Measurements from ENCODE around the gene RIMS4. TPM values are rescaled to one million over a fixed set of nuclear protein-coding genes. Genes with fewer than 3 reads are reported as not detected.

Gene RIMS4
- total RNA-seq, 1 donor from 2014 or later: not detected

DNA sequence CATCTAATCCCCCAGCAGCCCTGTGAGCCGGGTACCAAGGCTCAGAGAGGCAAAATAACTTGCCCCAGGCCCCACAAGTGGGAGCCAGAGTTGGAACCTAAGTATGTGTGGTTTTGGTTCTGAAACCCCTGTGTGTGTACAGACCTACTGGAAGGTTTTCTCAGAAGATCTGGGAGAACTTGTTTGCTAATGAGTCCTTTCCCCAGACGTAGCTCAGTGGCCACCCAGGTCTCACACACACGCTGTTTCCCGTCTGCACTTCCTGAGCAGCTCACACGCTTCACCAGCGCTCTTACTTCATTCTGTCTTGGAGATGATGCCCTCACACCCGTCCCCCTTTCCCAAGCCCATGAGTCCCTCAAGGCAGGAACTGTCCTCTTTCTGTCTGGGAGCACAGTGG, 87.0 kb downstream of the RIMS4 start:
- Mint-ChIP-seq H3K4me1 (no peaks in the 10 kb centered on the region), H3K9me3 (no peaks in the 10 kb centered on the region), H3K4me3 (no peak overlapping the region), H3K27ac (no peak overlapping the region), H3K27me3 (no peaks in the 10 kb centered on the region), H3K36me3 (ENCODE audit: low read depth) (no peaks in the 10 kb centered on the region)
- ChIA-PET POLR2A (no interaction called here), CTCF (no interaction called here)
- no peak for DNase-seq
- no peak for ATAC-seq (ENCODE audit: low read depth)
- intact Hi-C loops (cut with micrococcal nuclease): no loop called here
- TF ChIP-seq CTCF (IDR thresholded peaks at IDR 0.05): no peak

DNA sequence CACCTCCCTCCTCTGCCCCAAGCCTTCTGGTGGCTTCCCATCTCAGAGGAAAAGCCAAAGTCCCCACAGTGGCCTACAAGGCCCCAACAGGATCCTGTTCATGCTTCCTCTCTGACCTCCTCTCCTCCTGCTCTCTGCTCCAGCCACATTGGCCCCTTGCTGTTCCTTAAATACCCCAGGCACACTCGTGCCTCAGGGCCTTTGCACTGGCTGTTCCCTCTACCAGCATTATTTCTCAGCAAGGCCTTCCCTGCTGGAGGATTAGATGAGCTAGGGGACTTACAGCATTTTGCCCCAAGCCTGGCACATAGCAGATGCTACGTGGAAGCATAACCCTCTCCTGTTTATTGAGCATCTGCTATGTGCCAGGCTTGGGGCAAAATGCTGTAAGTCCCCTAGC, 87.4 kb downstream of the RIMS4 start:
- H3K4me1 Mint-ChIP-seq: no peaks in the 10 kb centered on the region
- no peak overlapping the region for H3K27ac Mint-ChIP-seq
- ChIA-PET POLR2A (no interaction called here), CTCF (no interaction called here)
- ATAC-seq (ENCODE audit: low read depth) (no peak), DNase-seq (no peak)
- H3K9me3 Mint-ChIP-seq: no peaks in the 10 kb centered on the region
- TF ChIP-seq CTCF (IDR thresholded peaks at IDR 0.05): no peak
- no peaks in the 10 kb centered on the region for H3K27me3 Mint-ChIP-seq
- no peak overlapping the region for H3K4me3 Mint-ChIP-seq
- H3K36me3 Mint-ChIP-seq (ENCODE audit: low read depth): no peaks in the 10 kb centered on the region
- intact Hi-C loops (cut with micrococcal nuclease): no loop called here

DNA sequence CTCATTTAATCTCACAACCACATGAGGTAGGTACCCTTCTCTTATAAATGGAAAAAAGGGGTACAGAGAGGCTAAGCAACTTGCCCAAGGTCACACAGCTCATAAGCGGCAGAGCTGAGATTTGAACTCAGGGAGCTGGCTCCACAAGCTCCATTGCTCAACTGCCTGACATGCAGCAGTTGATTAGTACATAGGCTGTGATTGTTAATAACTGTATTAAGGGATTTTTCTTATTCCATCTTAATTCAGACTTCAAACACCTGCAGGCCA, 88.6 kb downstream of the RIMS4 start:
- DNase-seq (no peak), ATAC-seq (ENCODE audit: low read depth) (no peak)
- intact Hi-C loops (cut with micrococcal nuclease): no loop called here
- no peaks in the 10 kb centered on the region for H3K9me3 Mint-ChIP-seq
- POLR2A ChIA-PET: no interaction called here
- no peaks in the 10 kb centered on the region for H3K27me3 Mint-ChIP-seq
- CTCF ChIA-PET: interaction anchor here (0.7 kb wide), 1 partner anchor 76 kb away, joined by 3 read pairs; no protein-coding TSS in a partner anchor
- no peaks in the 10 kb centered on the region for H3K4me1 Mint-ChIP-seq
- no peak for TF ChIP-seq CTCF (IDR thresholded peaks at IDR 0.05)
- no peak overlapping the region for H3K27ac Mint-ChIP-seq
- H3K4me3 Mint-ChIP-seq: no peak overlapping the region
- H3K36me3 Mint-ChIP-seq (ENCODE audit: low read depth): no peaks in the 10 kb centered on the region

GRCh38 chr20:44720997-44721784, 89.2 kb downstream of the RIMS4 start:
- DNase-seq (no peak), ATAC-seq (ENCODE audit: low read depth) (no peak)
- no peak for TF ChIP-seq CTCF (IDR thresholded peaks at IDR 0.05)
- ChIA-PET POLR2A (no interaction called here), CTCF (interaction anchor here (0.7 kb wide), 1 partner anchor 76 kb away, joined by 3 read pairs; no protein-coding TSS in a partner anchor)
- H3K9me3 Mint-ChIP-seq: no peaks in the 10 kb centered on the region
- no peaks in the 10 kb centered on the region for H3K4me1 Mint-ChIP-seq
- intact Hi-C loops (cut with micrococcal nuclease): no loop called here
- no peaks in the 10 kb centered on the region for H3K27me3 Mint-ChIP-seq
- no peak overlapping the region for H3K27ac Mint-ChIP-seq
- H3K4me3 Mint-ChIP-seq: no peak overlapping the region
- no peaks in the 10 kb centered on the region for H3K36me3 Mint-ChIP-seq (ENCODE audit: low read depth)

DNA sequence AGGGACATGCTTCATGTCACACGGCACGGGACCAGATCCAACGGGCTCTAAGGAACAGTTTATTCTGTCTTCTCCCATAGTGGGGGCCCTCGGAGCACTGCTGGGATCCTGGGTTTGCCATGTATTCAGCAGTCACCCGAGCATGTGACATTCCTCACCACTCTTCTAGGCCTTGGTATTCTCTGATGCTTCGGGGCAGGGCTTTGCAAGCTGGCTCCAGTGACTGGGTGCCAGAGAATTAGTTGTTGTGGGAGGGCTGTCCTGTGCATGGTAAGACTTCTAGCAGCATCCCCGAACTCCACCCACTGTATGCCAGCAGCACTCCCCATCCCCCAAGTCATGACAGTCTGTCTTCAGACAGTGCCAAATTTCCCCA, 89.7 kb downstream of the RIMS4 start:
- Mint-ChIP-seq H3K4me1 (no peaks in the 10 kb centered on the region), H3K27me3 (no peaks in the 10 kb centered on the region), H3K36me3 (ENCODE audit: low read depth) (no peaks in the 10 kb centered on the region), H3K4me3 (no peak overlapping the region), H3K27ac (no peak overlapping the region), H3K9me3 (no peaks in the 10 kb centered on the region)
- POLR2A ChIA-PET: no interaction called here
- CTCF ChIA-PET: no interaction called here
- intact Hi-C loops (cut with micrococcal nuclease): no loop called here
- no peak for DNase-seq
- no peak for TF ChIP-seq CTCF (IDR thresholded peaks at IDR 0.05)
- no peak for ATAC-seq (ENCODE audit: low read depth)
